ENCODE data around the gene MAP4K5.
A peak's percentile ranks its signal among the peaks of the same experiment; 100 is the strongest.
"Not testable (repeated sequence)": the region's sequence is repeated elsewhere in the genome, so short reads cannot be mapped to it uniquely, and the experiment has no call there.

MAP4K5 gene

GRCh38 chr14:50532502-50533240, at the start of gene MAP4K5:
Gene MAP4K5, minus strand, starts transcription at chr14:50532569. Its CDS starts 520 bp downstream, at chr14:50532049.
- peak; percentile 94 for DNase-seq

GRCh38 chr14:50578433-50578832, 46.1 kb upstream of the MAP4K5 start:
- peak; percentile 28 for DNase-seq

- DNase-seq, result no peak
Measured at GRCh38 chr14:50577982-50578381, 45.6 kb upstream of the MAP4K5 start.

GRCh38 chr14:50575769-50576168, 43.4 kb upstream of the MAP4K5 start:
- DNase-seq, result no peak

GRCh38 chr14:50573862-50574261, 41.5 kb upstream of the MAP4K5 start:
- no peak for DNase-seq

- no peak for DNase-seq
Measured at GRCh38 chr14:50569714-50570274, 37.4 kb upstream of the MAP4K5 start.

GRCh38 chr14:50562841-50563240, 30.5 kb upstream of the MAP4K5 start:
- no peak for DNase-seq

GRCh38 chr14:50560931-50561285, 28.5 kb upstream of the MAP4K5 start:
- peak; percentile 89 for DNase-seq

GRCh38 chr14:50559990-50560930, 27.9 kb upstream of the MAP4K5 start, which contains the start of gene ATL1:
Gene ATL1, plus strand, starts transcription at chr14:50560145. Its CDS starts 121 bp downstream, at chr14:50560266.
- peak; percentile 69 for DNase-seq

GRCh38 chr14:50552796-50553195, 20.4 kb upstream of the MAP4K5 start:
- DNase-seq, result not testable (repeated sequence)

- no peak for DNase-seq
Measured at GRCh38 chr14:50551877-50552276, 19.5 kb upstream of the MAP4K5 start.

GRCh38 chr14:50550294-50550693, 17.9 kb upstream of the MAP4K5 start:
- DNase-seq, result no peak

- no peak for DNase-seq
Measured at GRCh38 chr14:50545618-50546017, 13.2 kb upstream of the MAP4K5 start.

GRCh38 chr14:50544911-50545310, 12.5 kb upstream of the MAP4K5 start:
- no peak for DNase-seq

- peak; percentile 61 for DNase-seq
Measured at GRCh38 chr14:50542941-50543418, 10.6 kb upstream of the MAP4K5 start.

- no peak for DNase-seq
Measured at GRCh38 chr14:50541159-50541567, 8.8 kb upstream of the MAP4K5 start.

GRCh38 chr14:50539051-50539450, 6.7 kb upstream of the MAP4K5 start:
- no peak for DNase-seq

GRCh38 chr14:50538034-50538433, 5.7 kb upstream of the MAP4K5 start:
- DNase-seq, result not testable (repeated sequence)

- no peak for DNase-seq
Measured at GRCh38 chr14:50534997-50535396, 2.6 kb upstream of the MAP4K5 start.

GRCh38 chr14:50534416-50534815, 2.0 kb upstream of the MAP4K5 start:
- DNase-seq, result no peak

GRCh38 chr14:50533806-50534205, 1.4 kb upstream of the MAP4K5 start:
- DNase-seq, result no peak

GRCh38 chr14:50533241-50533705, 904 bp upstream of the MAP4K5 start:
- DNase-seq, result peak; percentile 59

All from suppressor macrophage treated with lipopolysaccharide for 4 hours (primary cell).